ENCODE measurements around the gene FKBP9.

DNA sequence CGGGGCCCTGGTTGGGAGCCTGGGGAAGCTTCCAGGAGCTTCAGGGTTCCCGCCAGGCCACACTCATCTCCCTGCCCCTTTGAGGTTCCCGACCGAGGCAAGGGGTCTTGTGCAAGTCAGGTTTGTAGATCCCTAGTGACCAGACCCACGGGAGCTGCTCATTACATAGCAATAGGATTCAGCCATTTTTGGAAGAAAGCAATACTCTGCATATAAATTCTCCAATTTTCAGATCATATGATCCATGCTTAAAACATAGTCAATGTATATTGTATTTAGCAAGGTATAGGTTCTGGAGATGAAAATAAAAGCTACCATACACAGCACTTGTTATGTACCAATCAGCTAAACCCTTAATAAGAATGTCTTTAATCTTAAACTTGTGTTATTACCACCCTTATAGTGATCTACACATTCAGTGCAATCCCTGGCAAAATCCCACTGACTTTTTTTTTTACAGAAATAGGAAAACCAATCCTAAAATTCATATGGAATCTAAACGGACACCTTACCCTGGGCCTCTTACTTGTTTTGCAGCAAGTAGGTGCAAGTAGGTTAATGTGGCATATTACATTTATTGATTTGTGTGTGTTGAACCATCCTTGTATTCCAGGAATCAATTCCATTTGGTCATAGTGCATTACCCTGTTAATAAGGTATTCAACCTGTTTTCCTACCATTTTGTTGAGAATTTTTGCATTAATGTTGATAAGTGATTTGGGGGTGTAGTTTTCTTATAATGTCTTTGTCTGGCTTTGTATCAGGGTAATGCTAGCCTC is 13.8 kb upstream of the FKBP9 start:
- TF ChIP-seq CTCF (conservative IDR thresholded peaks at IDR 0.05; ENCODE audit: low read depth, low read length), result peak; percentile 2; the same call in 1 of the 2 replicates
- no peak for TF ChIP-seq EZH2 (IDR thresholded peaks at IDR 0.05; ENCODE audit: borderline replicate concordance, low read depth, low read length, poor library complexity, severe bottlenecking)
